Measurements from ENCODE around the gene PLEKHA5. TPM values are rescaled to one million over a fixed set of nuclear protein-coding genes. Genes with fewer than 3 reads are reported as not detected.
A peak's percentile ranks its signal among the peaks of the same experiment; 100 is the strongest.

Gene PLEKHA5
- total RNA-seq, 1 donor from 2014 or later: 12.8 TPM

GRCh38 chr12:19234981-19235871 is 105.7 kb downstream of the PLEKHA5 start:
- DNase-seq: no peak

GRCh38 chr12:19236656-19237055 is 107.1 kb downstream of the PLEKHA5 start:
- DNase-seq: no peak

- no peak for DNase-seq
These were observed 109.0 kb downstream of the PLEKHA5 start for GRCh38 chr12:19238540-19238939.

GRCh38 chr12:19239102-19239501 is 109.6 kb downstream of the PLEKHA5 start:
- no peak for DNase-seq

- peak; percentile 5 for DNase-seq
These were observed 110.2 kb downstream of the PLEKHA5 start for GRCh38 chr12:19239616-19240234.

- DNase-seq: no peak
These were observed 113.0 kb downstream of the PLEKHA5 start for GRCh38 chr12:19242581-19242980.

GRCh38 chr12:19243551-19243950 is 114.0 kb downstream of the PLEKHA5 start:
- DNase-seq: no peak

- no peak for DNase-seq
These were observed 114.8 kb downstream of the PLEKHA5 start for GRCh38 chr12:19244312-19244711.

GRCh38 chr12:19245106-19245505 is 115.6 kb downstream of the PLEKHA5 start:
- DNase-seq: no peak

- no peak for DNase-seq
These were observed 116.1 kb downstream of the PLEKHA5 start for GRCh38 chr12:19245666-19246065.

GRCh38 chr12:19246933-19247332 is 117.4 kb downstream of the PLEKHA5 start:
- no peak for DNase-seq

- DNase-seq: no peak
These were observed 119.5 kb downstream of the PLEKHA5 start for GRCh38 chr12:19248929-19249602.

GRCh38 chr12:19251481-19252132 is 122.1 kb downstream of the PLEKHA5 start:
- DNase-seq: no peak

- DNase-seq: no peak
These were observed 130.6 kb downstream of the PLEKHA5 start for GRCh38 chr12:19260135-19260534.

GRCh38 chr12:19261773-19262172 is 132.2 kb downstream of the PLEKHA5 start:
- no peak for DNase-seq

- DNase-seq: peak; percentile 14
These were observed 134.1 kb downstream of the PLEKHA5 start for GRCh38 chr12:19263672-19264071.

- peak; percentile 97 for DNase-seq
These were observed 144.2 kb downstream of the PLEKHA5 start for GRCh38 chr12:19273482-19274330.

GRCh38 chr12:19276767-19277166 is 147.2 kb downstream of the PLEKHA5 start:
- DNase-seq: no peak

- DNase-seq: no peak
These were observed 148.2 kb downstream of the PLEKHA5 start for GRCh38 chr12:19277711-19278110.

GRCh38 chr12:19278407-19278806 is 148.9 kb downstream of the PLEKHA5 start:
- DNase-seq: no peak

- no peak for DNase-seq
These were observed 152.7 kb downstream of the PLEKHA5 start for GRCh38 chr12:19282133-19282699.

GRCh38 chr12:19284658-19285057 is 155.1 kb downstream of the PLEKHA5 start:
- no peak for DNase-seq

Data from dermis blood vessel endothelial cell (primary cell).